ENCODE results near the gene RHOT1. TPM values are rescaled to one million over a fixed set of nuclear protein-coding genes. Genes with fewer than 3 reads are reported as not detected.
"Not testable (repeated sequence)": the region's sequence is repeated elsewhere in the genome, so short reads cannot be mapped to it uniquely, and the experiment has no call there.

The RHOT1 gene
- total RNA-seq, 1 experiment from 2014 or later: 30.5 TPM

- DNase-seq (ENCODE audit: low spot score): no peak
These were observed 85.6 kb downstream of the RHOT1 start for GRCh38 chr17:32227910-32228309.

- no peak for DNase-seq (ENCODE audit: low spot score)
These were observed 93.3 kb downstream of the RHOT1 start for GRCh38 chr17:32235588-32235987.

GRCh38 chr17:32239456-32239855, 97.2 kb downstream of the RHOT1 start:
- no peak for DNase-seq (ENCODE audit: low spot score)

- DNase-seq (ENCODE audit: low spot score): peak; percentile 16
These were observed 98.4 kb downstream of the RHOT1 start for GRCh38 chr17:32240750-32241149.

- no peak for DNase-seq (ENCODE audit: low spot score)
These were observed 99.3 kb downstream of the RHOT1 start for GRCh38 chr17:32241640-32242039.

GRCh38 chr17:32249475-32249874, 107.2 kb downstream of the RHOT1 start:
- DNase-seq (ENCODE audit: low spot score): no peak

- peak; percentile 94 for DNase-seq (ENCODE audit: low spot score)
These were observed 110.9 kb downstream of the RHOT1 start for GRCh38 chr17:32253117-32253611.

- DNase-seq (ENCODE audit: low spot score): no peak
These were observed 113.9 kb downstream of the RHOT1 start for GRCh38 chr17:32256012-32256700.

GRCh38 chr17:32256701-32257019, 114.4 kb downstream of the RHOT1 start:
- DNase-seq (ENCODE audit: low spot score): no peak

GRCh38 chr17:32258383-32259140, 116.3 kb downstream of the RHOT1 start:
- DNase-seq (ENCODE audit: low spot score): no peak

GRCh38 chr17:32259586-32259985, 117.3 kb downstream of the RHOT1 start:
- DNase-seq (ENCODE audit: low spot score): no peak

- no peak for DNase-seq (ENCODE audit: low spot score)
These were observed 119.1 kb downstream of the RHOT1 start for GRCh38 chr17:32261417-32261736.

GRCh38 chr17:32261936-32262510, 119.7 kb downstream of the RHOT1 start:
- no peak for DNase-seq (ENCODE audit: low spot score)

- DNase-seq (ENCODE audit: low spot score): not testable (repeated sequence)
These were observed 121.2 kb downstream of the RHOT1 start for GRCh38 chr17:32263515-32263914.

- no peak for DNase-seq (ENCODE audit: low spot score)
These were observed 122.0 kb downstream of the RHOT1 start for GRCh38 chr17:32264140-32264799.

GRCh38 chr17:32264823-32265191, 122.5 kb downstream of the RHOT1 start:
- no peak for DNase-seq (ENCODE audit: low spot score)

- no peak for DNase-seq (ENCODE audit: low spot score)
These were observed 123.1 kb downstream of the RHOT1 start, which contains the start of gene RHBDL3 for GRCh38 chr17:32265192-32265923. Gene RHBDL3, plus strand, starts transcription at chr17:32265832. Its CDS starts 358 bp downstream, at chr17:32266190.

GRCh38 chr17:32266051-32266388, 123.7 kb downstream of the RHOT1 start:
- no peak for DNase-seq (ENCODE audit: low spot score)

- no peak for DNase-seq (ENCODE audit: low spot score)
These were observed 124.3 kb downstream of the RHOT1 start for GRCh38 chr17:32266389-32267301.

GRCh38 chr17:32267690-32268205, 125.4 kb downstream of the RHOT1 start:
- DNase-seq (ENCODE audit: low spot score): no peak

Measured in HT-29 (cell line).